Pancreas (tissue), 10 donors: ENCODE data around the gene ACVR1B. TPM values are rescaled to one million over a fixed set of nuclear protein-coding genes. Genes with fewer than 3 reads are reported as not detected.

ENCODE experiments used
- ATAC-seq, 4 donors: fragments of 200-7000 bp; cut with Tn5 transposase; one replicate each; pipeline versions ENCODE4 v1.8.0 to v1.9.1; 2020; ENCODE audit warnings: mild to moderate bottlenecking in 4 of 4, moderate library complexity in 4 of 4
- DNase-seq, 6 donors: peaks; one replicate each; pipeline ENCODE4 v3.0.0-alpha.2; 2020
- FAIRE-seq: peaks from 2 replicates; lab custom pipeline; 2012; peaks lifted over from hg19 to GRCh38; lab: Jason Lieb, UNC
- H3K27ac ChIP-seq, 4 donors: fragments of 200-600 bp; sonication (generic); 1 replicate in 3 of 4; 2 replicates in 1 of 4; pipeline versions ENCODE4 v1.5.0 to v1.8.0; 2020
- H3K27me3 ChIP-seq, 4 donors: fragments of 200-600 bp; one replicate each; pipeline ENCODE4 v1.8.0; 2021
- H3K36me3 ChIP-seq, 3 donors: fragments of 200-600 bp; sonication (generic) in 1 of 3; one replicate each; pipeline versions ENCODE4 v1.5.0 to v1.8.0; 2020 to 2021
- H3K4me1 ChIP-seq, 3 donors: fragments of 200-600 bp; one replicate each; pipeline ENCODE4 v1.8.0; 2021
- H3K4me3 ChIP-seq, 4 donors: fragments of 200-600 bp; sonication (generic) in 2 of 4; one replicate each; pipeline versions ENCODE4 v1.5.0 to v1.8.0; 2020 to 2021
- H3K9me3 ChIP-seq, 4 donors: fragments of 200-600 bp; one replicate each; pipeline ENCODE4 v1.8.0; 2021
- WGBS, 2 donors: extraction: QIAGEN DNeasy Blood & Tissue Kit; methylation state at CpG; one replicate each; pipeline ENCODE4 v1.1.7; 2013; 5-methylcytosine and 5-hydroxymethylcytosine counted together
- intact Hi-C, 3 donors: fragments of 100-400 bp; cut with DNase I; formaldehyde crosslinking; loops; one replicate each; pipeline versions ENCODE4 v1.11.1 to v1.14.2; 2022
- polyA plus RNA-seq, 2 donors: library from polyadenylated mRNA; stranded (reverse); fragments of 200-250 nt; gene quantifications; one replicate each; pipeline ENCODE4 v1.2.3, GENCODE V29; 2013
- total RNA-seq, 6 donors: library from RNA; stranded (reverse); fragmentation: NEBNext Ultra II Directional in 4 of 6; extraction: Animal tissue kit (Norgen Biotek cat#: 25700) in 4 of 6; gene quantifications; one replicate each; pipeline versions ENCODE4 v1.2.1 to v1.2.4, GENCODE V29; 2021 to 2023
- TF ChIP-seq, protein P1 (sequence below), 4 donors: fragments of 200-600 bp; sonication (generic) in 3 of 4; IDR thresholded peaks; one replicate each; pipeline versions ENCODE4 v1.5.0 to v1.8.0; 2021; ENCODE audit warnings: antibody characterized with exemption in 4 of 4
- donor health status: healthy with polysubstance abuse.
- donor health status: DM: no; HTN: no; CAD: no; lungs with moderate emphysema.
- donor health status: DM: no; HTN: no; CAD: no.
- donor health status: control.
- donor health status: control.
- donor health status: Bipolar disorder and iron deficiency.
- donor health status: DM: yes; HTN: yes; CAD: no.
- donor health status: DM: no; HTN: no; CAD: no.
- donor health status: DM: no; HTN: no; CAD: no.
- donor health status: DM: yes; HTN: yes; CAD: no.

Gene ACVR1B
- total and polyA plus RNA-seq, 8 donors, result 16.0 to 31.4 (median 26.2) TPM

DNA sequence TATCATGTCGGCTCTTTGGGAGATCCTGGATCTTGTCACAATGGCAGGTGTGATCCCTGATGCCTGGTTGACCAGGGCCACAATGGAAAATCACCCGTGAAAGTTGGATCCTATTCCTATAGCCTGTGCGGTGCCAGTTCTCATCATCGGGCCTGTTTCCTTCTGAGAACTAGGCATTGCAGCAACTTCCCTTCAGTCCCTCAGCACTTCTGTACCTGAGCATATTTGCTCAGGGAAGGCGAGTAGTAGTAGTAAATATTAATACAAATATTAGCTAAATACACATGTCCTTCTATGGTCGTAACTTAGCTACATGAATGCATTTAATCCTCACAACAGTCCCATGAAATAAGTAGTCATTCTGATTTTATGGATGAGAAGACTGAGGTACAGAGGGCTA is 33.2 kb downstream of the ACVR1B start:
- WGBS, 2 donors, result 57 to 62% methylated on average over 6 of the region's 6 CpGs

DNA sequence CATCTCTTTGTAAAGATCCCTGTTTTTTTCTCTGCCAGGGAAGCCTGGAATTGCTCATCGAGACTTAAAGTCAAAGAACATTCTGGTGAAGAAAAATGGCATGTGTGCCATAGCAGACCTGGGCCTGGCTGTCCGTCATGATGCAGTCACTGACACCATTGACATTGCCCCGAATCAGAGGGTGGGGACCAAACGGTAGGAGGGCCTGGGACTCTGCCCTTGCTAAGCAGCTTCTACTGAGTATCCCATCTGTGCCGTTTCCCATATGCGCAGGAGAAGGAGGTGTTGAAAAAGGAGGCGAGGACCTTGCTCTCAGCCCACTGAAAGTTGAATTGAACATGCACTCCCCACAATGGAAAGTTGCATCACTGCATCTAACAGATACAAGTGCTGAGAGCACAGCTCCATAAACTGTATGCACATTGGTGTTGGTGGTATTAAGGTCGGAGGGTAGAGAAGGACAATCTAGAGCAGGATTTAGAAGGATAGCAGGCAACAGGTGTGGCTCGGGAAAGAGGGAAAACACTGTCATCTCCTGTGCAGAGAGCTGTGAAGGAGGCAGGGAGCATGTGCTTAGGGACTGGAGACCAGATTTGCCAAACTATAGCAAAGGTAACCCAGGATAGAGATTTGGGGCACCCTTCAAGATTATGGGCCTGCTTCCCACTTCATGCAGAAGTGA is 33.8 kb downstream of the ACVR1B start:
- WGBS, 2 donors, result 72 to 75% methylated on average over 9 of the region's 9 CpGs
- TF ChIP-seq, protein P1, sequence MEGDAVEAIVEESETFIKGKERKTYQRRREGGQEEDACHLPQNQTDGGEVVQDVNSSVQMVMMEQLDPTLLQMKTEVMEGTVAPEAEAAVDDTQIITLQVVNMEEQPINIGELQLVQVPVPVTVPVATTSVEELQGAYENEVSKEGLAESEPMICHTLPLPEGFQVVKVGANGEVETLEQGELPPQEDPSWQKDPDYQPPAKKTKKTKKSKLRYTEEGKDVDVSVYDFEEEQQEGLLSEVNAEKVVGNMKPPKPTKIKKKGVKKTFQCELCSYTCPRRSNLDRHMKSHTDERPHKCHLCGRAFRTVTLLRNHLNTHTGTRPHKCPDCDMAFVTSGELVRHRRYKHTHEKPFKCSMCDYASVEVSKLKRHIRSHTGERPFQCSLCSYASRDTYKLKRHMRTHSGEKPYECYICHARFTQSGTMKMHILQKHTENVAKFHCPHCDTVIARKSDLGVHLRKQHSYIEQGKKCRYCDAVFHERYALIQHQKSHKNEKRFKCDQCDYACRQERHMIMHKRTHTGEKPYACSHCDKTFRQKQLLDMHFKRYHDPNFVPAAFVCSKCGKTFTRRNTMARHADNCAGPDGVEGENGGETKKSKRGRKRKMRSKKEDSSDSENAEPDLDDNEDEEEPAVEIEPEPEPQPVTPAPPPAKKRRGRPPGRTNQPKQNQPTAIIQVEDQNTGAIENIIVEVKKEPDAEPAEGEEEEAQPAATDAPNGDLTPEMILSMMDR (IDR thresholded peaks at IDR 0.05), result no peak
- Histone ChIP-seq H3K27me3 (no peaks in the 10 kb centered on the region), H3K4me3 (no peak overlapping the region), H3K36me3 (peaks cover 6 to 68% (median 19%) of the 10 kb centered on the region in 3 donors), H3K4me1 (peaks cover 0 to 4% (median 0%) of the 10 kb centered on the region in 3 donors), H3K9me3 (no peaks in the 10 kb centered on the region), H3K27ac (no peak overlapping the region)
- intact Hi-C loops, result no loop called here
- DNase-seq, result peak in 1 of 6 donors; percentile 33
- ATAC-seq, result peak in 3 of 4 donors; percentile 16 to 33 (median 23)
- FAIRE-seq, result no peak

More for the DNA sequence above, 33.2 kb downstream of the ACVR1B start:
- FAIRE-seq (no peak), ATAC-seq (no peak), DNase-seq (no peak)
- Histone ChIP-seq H3K4me1 (peaks cover 0 to 8% (median 0%) of the 10 kb centered on the region in 3 donors), H3K36me3 (peaks cover 6 to 62% (median 19%) of the 10 kb centered on the region in 3 donors), H3K27ac (no peak overlapping the region), H3K27me3 (no peaks in the 10 kb centered on the region), H3K9me3 (no peaks in the 10 kb centered on the region), H3K4me3 (no peak overlapping the region)
- intact Hi-C loops, result loop anchor here in 1 of 3 donors (5.0 kb wide), 1 partner anchor 62 kb away; no protein-coding TSS in a partner anchor
- TF ChIP-seq, protein P1 (IDR thresholded peaks at IDR 0.05), result no peak

DNA sequence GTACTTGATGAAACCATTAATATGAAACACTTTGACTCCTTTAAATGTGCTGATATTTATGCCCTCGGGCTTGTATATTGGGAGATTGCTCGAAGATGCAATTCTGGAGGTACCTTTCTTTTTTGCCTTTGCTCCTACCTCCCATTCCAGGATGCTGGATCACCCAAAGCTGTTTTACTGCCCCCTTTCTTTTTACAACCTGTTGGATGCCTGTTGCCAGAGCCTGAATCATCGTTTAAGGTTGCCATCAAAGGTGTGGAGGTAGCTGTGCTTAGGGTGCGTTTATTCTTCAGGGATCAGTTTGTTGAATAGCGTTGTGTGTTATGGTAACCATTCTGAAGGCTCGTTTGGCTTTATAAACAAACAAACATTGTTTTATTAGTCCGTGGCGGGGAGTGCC is 35.3 kb downstream of the ACVR1B start:
- Histone ChIP-seq H3K9me3 (no peaks in the 10 kb centered on the region), H3K27me3 (no peaks in the 10 kb centered on the region), H3K4me1 (no peaks in the 10 kb centered on the region), H3K36me3 (peaks cover 6 to 65% (median 16%) of the 10 kb centered on the region in 3 donors), H3K4me3 (no peak overlapping the region), H3K27ac (no peak overlapping the region)
- no peak for ATAC-seq
- intact Hi-C loops, result no loop called here
- TF ChIP-seq, protein P1 (IDR thresholded peaks at IDR 0.05), result no peak
- no peak for FAIRE-seq
- 83 to 89% methylated on average over 8 of the region's 8 CpGs for WGBS, 2 donors
- DNase-seq, result no peak

DNA sequence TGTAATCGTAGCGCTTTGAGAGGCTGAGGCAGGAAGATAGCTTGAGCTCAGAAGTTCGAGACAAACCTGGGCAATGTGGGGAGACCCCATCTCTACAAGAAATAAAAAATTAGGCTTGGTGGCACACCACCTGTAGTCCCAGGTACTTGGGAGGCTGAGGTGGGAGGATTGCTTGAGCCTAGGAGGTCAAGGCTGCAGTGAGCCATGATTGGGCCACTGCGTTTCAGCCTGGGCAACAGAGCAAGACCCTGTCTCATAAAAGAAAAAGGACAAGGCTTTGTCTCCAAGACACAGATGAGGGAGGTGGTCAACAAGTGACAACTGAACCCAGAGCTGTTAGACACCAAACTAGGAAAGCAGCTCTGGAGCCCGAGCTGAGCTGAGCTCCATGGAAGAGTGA is 40.7 kb downstream of the ACVR1B start:
- Histone ChIP-seq H3K9me3 (no peaks in the 10 kb centered on the region), H3K4me3 (no peak overlapping the region), H3K27ac (no peak overlapping the region), H3K36me3 (peaks cover 0 to 63% (median 3%) of the 10 kb centered on the region in 3 donors), H3K27me3 (no peaks in the 10 kb centered on the region), H3K4me1 (no peaks in the 10 kb centered on the region)
- ATAC-seq, result no peak
- 90 to 93% methylated on average over 5 of the region's 5 CpGs for WGBS, 2 donors
- intact Hi-C loops, result loop anchor here in 1 of 3 donors (5.0 kb wide), 1 partner anchor 65 kb away; no protein-coding TSS in a partner anchor
- no peak for FAIRE-seq
- TF ChIP-seq, protein P1 (IDR thresholded peaks at IDR 0.05), result no peak
- peak in 1 of 6 donors; percentile 12 for DNase-seq

DNA sequence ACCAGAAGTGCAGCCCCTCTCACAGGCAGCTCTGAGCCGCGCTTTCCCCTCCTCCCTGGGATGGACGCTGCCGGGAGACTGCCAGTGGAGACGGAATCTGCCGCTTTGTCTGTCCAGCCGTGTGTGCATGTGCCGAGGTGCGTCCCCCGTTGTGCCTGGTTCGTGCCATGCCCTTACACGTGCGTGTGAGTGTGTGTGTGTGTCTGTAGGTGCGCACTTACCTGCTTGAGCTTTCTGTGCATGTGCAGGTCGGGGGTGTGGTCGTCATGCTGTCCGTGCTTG is 43.0 kb downstream of the ACVR1B start:
- Histone ChIP-seq H3K27me3 (no peaks in the 10 kb centered on the region), H3K9me3 (no peaks in the 10 kb centered on the region), H3K4me1 (no peaks in the 10 kb centered on the region), H3K27ac (no peak overlapping the region), H3K4me3 (no peak overlapping the region), H3K36me3 (peaks cover 0 to 58% (median 0%) of the 10 kb centered on the region in 3 donors)
- 92 to 97% methylated on average over 16 to 17 of the region's 17 CpGs for WGBS, 2 donors
- ATAC-seq (no peak), FAIRE-seq (no peak), DNase-seq (peak in 1 of 6 donors; percentile 77)
- TF ChIP-seq, protein P1 (IDR thresholded peaks at IDR 0.05), result no peak
- intact Hi-C loops, result loop anchor here in 1 of 3 donors (5.0 kb wide), 1 partner anchor 67 kb away; no protein-coding TSS in a partner anchor
